Upper lobe of left lung (tissue), 4 donors: ENCODE data around the gene RGL4.
"Not testable (repeated sequence)": the region's sequence is repeated elsewhere in the genome, so short reads cannot be mapped to it uniquely, and the experiment has no call there.

Experiments
- CTCF ChIP-seq, 6 experiments: fragments of 450-650 bp in 4 of 6; fragments of 200-600 bp in 2 of 6; sonication (generic) in 2 of 6; IDR thresholded peaks; one replicate each; pipeline ENCODE4 v1.5.1; 2016 to 2019; ENCODE audit warnings: antibody characterized with exemption in 6 of 6
- EP300 ChIP-seq, 4 donors: sonication (generic); formaldehyde crosslinking; IDR thresholded peaks; one replicate each; pipeline ENCODE4 v1.5.1; 2017; ENCODE audit warnings: antibody characterized with exemption in 4 of 4, control low read depth in 2 of 4

- TF ChIP-seq EP300, CTCF (IDR thresholded peaks at IDR 0.05): not testable (repeated sequence)
Measured at GRCh38 chr22:23728108-23728507, 37.3 kb downstream of the RGL4 start.
